Stimulated activated CD4-positive, alpha-beta T cell treated with anti-CD3 and anti-CD28 coated beads, Interleukin-4, amount 100 ng/mL, for 4 hours (primary cell): ENCODE measurements around the gene STARD13.
"Not testable (repeated sequence)": the region's sequence is repeated elsewhere in the genome, so short reads cannot be mapped to it uniquely, and the experiment has no call there.

ENCODE experiments used
- DNase-seq, 2 experiments: peaks; one replicate each; pipeline ENCODE4 v3.0.0-alpha.2; 2020

The STARD13 gene

GRCh38 chr13:33251131-33251661 is 34.4 kb downstream of the STARD13 start:
- no peak for DNase-seq

GRCh38 chr13:33250609-33251008 is 34.9 kb downstream of the STARD13 start:
- DNase-seq: no peak

GRCh38 chr13:33249894-33250293 is 35.7 kb downstream of the STARD13 start:
- no peak for DNase-seq

- no peak for DNase-seq
These were observed 36.5 kb downstream of the STARD13 start for GRCh38 chr13:33249066-33249465.

- no peak for DNase-seq
These were observed 39.9 kb downstream of the STARD13 start for GRCh38 chr13:33245505-33246158.

GRCh38 chr13:33244907-33245287 is 40.7 kb downstream of the STARD13 start:
- no peak for DNase-seq

- no peak for DNase-seq
These were observed 41.2 kb downstream of the STARD13 start for GRCh38 chr13:33244210-33244906.

- DNase-seq: no peak
These were observed 42.5 kb downstream of the STARD13 start for GRCh38 chr13:33242984-33243617.

GRCh38 chr13:33242372-33242771 is 43.2 kb downstream of the STARD13 start:
- DNase-seq: not testable (repeated sequence)

GRCh38 chr13:33236021-33236420 is 49.5 kb downstream of the STARD13 start:
- DNase-seq: no peak

GRCh38 chr13:33235564-33235963 is 50.0 kb downstream of the STARD13 start:
- no peak for DNase-seq

GRCh38 chr13:33235078-33235477 is 50.5 kb downstream of the STARD13 start:
- DNase-seq: no peak

GRCh38 chr13:33233547-33233946 is 52.0 kb downstream of the STARD13 start:
- DNase-seq: no peak

GRCh38 chr13:33232883-33233282 is 52.7 kb downstream of the STARD13 start:
- DNase-seq: no peak

- DNase-seq: no peak
These were observed 54.2 kb downstream of the STARD13 start for GRCh38 chr13:33231339-33231738.

GRCh38 chr13:33230178-33230881 is 55.2 kb downstream of the STARD13 start:
- no peak for DNase-seq

GRCh38 chr13:33229446-33230177 is 55.9 kb downstream of the STARD13 start:
- DNase-seq: no peak

- DNase-seq: no peak
These were observed 56.7 kb downstream of the STARD13 start for GRCh38 chr13:33228648-33229445.

GRCh38 chr13:33227927-33228647 is 57.5 kb downstream of the STARD13 start:
- DNase-seq: no peak

- no peak for DNase-seq
These were observed 60.9 kb downstream of the STARD13 start for GRCh38 chr13:33224686-33225085.

GRCh38 chr13:33224191-33224590 is 61.4 kb downstream of the STARD13 start:
- no peak for DNase-seq
